Colon (tissue), 2 donors: Measurements from ENCODE around the gene APLNR.
"Not testable (repeated sequence)": the region's sequence is repeated elsewhere in the genome, so short reads cannot be mapped to it uniquely, and the experiment has no call there.

Experiments
- FAIRE-seq: peaks from 2 replicates; lab custom pipeline; 2012; peaks lifted over from hg19 to GRCh38; lab: Jason Lieb, UNC
- donor health status: control.
- donor health status: control.

APLNR gene

GRCh38 chr11:57237204-57237681 lies at the start of gene APLNR:
Gene APLNR, minus strand, starts transcription at chr11:57237250. Its CDS starts 246 bp downstream, at chr11:57237004.
- no peak for FAIRE-seq

GRCh38 chr11:57283231-57283990 lies 46.4 kb upstream of the APLNR start:
- no peak for FAIRE-seq

- not testable (repeated sequence) for FAIRE-seq
Observed at GRCh38 chr11:57281546-57281945, 44.5 kb upstream of the APLNR start.

GRCh38 chr11:57279116-57279515 lies 42.1 kb upstream of the APLNR start:
- no peak for FAIRE-seq

- no peak for FAIRE-seq
Observed at GRCh38 chr11:57278721-57279095, 41.7 kb upstream of the APLNR start.

- FAIRE-seq, result no peak
Observed at GRCh38 chr11:57277845-57278720, 41.0 kb upstream of the APLNR start.

- FAIRE-seq, result no peak
Observed at GRCh38 chr11:57276971-57277675, 40.1 kb upstream of the APLNR start.

GRCh38 chr11:57276169-57276970 lies 39.3 kb upstream of the APLNR start:
- FAIRE-seq, result no peak

- FAIRE-seq, result no peak
Observed at GRCh38 chr11:57275582-57275981, 38.5 kb upstream of the APLNR start.

- no peak for FAIRE-seq
Observed at GRCh38 chr11:57274904-57275498, 38.0 kb upstream of the APLNR start.

GRCh38 chr11:57273448-57274058 lies 36.5 kb upstream of the APLNR start:
- no peak for FAIRE-seq

GRCh38 chr11:57269571-57270021 lies 32.5 kb upstream of the APLNR start:
- FAIRE-seq, result no peak

GRCh38 chr11:57266157-57266556 lies 29.1 kb upstream of the APLNR start:
- no peak for FAIRE-seq

- no peak for FAIRE-seq
Observed at GRCh38 chr11:57263351-57263750, 26.3 kb upstream of the APLNR start.

GRCh38 chr11:57262157-57262556 lies 25.1 kb upstream of the APLNR start:
- FAIRE-seq, result no peak

- no peak for FAIRE-seq
Observed at GRCh38 chr11:57260937-57261783, 24.1 kb upstream of the APLNR start.

GRCh38 chr11:57256119-57256518 lies 19.1 kb upstream of the APLNR start:
- no peak for FAIRE-seq

GRCh38 chr11:57255618-57256017 lies 18.6 kb upstream of the APLNR start:
- no peak for FAIRE-seq

- FAIRE-seq, result no peak
Observed at GRCh38 chr11:57254631-57255030, 17.6 kb upstream of the APLNR start.
